Muscle layer of duodenum (tissue), 2 donors: ENCODE measurements around the gene EGLN3.
A peak's percentile ranks its signal among the peaks of the same experiment; 100 is the strongest.

ENCODE experiments used
- H3K27ac ChIP-seq: one replicate; pipeline ENCODE4 v1.7.0; 2013; ENCODE audit warnings: mild to moderate bottlenecking, low read length
- H3K27me3 ChIP-seq: one replicate; pipeline ENCODE4 v1.7.0; 2013; ENCODE audit warnings: low read depth, mild to moderate bottlenecking, control low read depth, low read length
- H3K36me3 ChIP-seq, 2 donors: one replicate each; pipeline ENCODE4 v1.7.0; 2013; ENCODE audit warnings: low read length in 2 of 2, control low read depth in 1 of 2, mild to moderate bottlenecking in 1 of 2; ENCODE audit not compliant: insufficient read depth in 2 of 2, control insufficient read depth in 1 of 2
- H3K4me1 ChIP-seq, 2 donors: one replicate each; pipeline ENCODE4 v1.7.0; 2013; ENCODE audit warnings: low read length in 2 of 2, mild to moderate bottlenecking in 2 of 2, control low read depth in 1 of 2, moderate library complexity in 1 of 2; ENCODE audit not compliant: insufficient read depth in 2 of 2, control insufficient read depth in 1 of 2
- H3K4me3 ChIP-seq, 2 donors: one replicate each; pipeline ENCODE4 v1.7.0; 2013; ENCODE audit warnings: low read length in 2 of 2, low read depth in 1 of 2, mild to moderate bottlenecking in 1 of 2
- H3K9me3 ChIP-seq, 2 donors: one replicate each; pipeline ENCODE4 v1.7.0; 2013; ENCODE audit warnings: low read length in 2 of 2, control low read depth in 1 of 2, mild to moderate bottlenecking in 1 of 2; ENCODE audit not compliant: control insufficient read depth in 1 of 2
- donor health status: healthy.

The EGLN3 gene

DNA sequence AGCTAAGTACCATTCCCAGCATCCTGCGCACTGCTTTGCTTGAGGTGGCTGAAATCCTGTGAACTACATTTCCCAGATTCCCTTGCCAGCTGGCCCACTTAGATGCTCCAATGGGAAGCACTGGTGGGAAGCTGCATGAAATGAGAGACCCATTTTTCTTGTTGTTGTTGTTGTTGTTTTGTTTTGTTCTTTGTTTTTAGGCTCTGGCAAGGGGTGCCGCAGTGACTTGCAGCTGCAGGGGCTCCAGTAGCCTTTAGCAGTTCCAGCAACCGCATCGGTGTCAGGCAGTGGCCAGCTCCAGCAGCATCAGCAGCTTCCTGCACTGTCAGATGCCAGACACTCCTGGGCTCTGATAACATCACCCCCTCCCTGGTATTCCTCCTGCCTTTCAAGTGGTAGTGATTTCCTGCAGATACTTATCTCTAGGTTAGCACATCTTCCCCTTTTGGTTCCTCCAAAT is 8.8 kb upstream of the EGLN3 start:
- no peaks in the 10 kb centered on the region for H3K4me1 ChIP-seq
- no peaks in the 10 kb centered on the region for H3K9me3 ChIP-seq
- H3K36me3 ChIP-seq: no peaks in the 10 kb centered on the region
- H3K27me3 ChIP-seq: no peaks in the 10 kb centered on the region
- H3K27ac ChIP-seq: no peak overlapping the region
- H3K4me3 ChIP-seq: no peak overlapping the region

DNA sequence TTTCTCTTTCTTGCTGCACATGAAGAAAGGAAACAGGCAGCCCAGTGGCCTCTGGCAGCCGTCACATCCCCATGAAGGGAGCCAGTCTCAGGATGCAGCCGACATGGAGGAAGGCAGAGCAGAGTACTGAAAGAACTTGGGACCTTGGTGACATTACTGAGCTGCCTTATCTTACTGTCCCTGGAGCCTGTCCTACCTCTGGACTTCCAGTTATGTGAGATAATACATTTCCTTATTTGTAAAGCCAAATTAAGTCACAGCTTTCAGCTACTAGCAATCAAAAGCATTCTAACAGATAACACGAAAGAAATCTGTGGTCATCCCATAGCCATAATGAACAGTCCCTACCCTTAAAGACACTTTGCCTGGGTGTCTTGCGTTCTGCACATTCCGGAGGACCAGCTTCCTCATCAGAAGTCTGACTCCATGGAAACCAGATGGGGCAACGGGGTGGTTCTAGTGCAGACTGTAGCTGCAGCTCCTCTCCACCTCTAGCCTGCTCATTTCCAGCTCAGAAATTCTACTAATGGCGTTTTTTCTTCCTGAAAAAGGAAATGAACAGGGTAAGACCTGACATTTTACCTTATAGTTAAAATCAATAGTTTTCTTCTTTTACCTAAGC is 7.8 kb upstream of the EGLN3 start:
- peaks cover 0 to 3% of the 10 kb centered on the region in 2 donors for H3K4me1 ChIP-seq
- no peaks in the 10 kb centered on the region for H3K27me3 ChIP-seq
- no peaks in the 10 kb centered on the region for H3K36me3 ChIP-seq
- H3K27ac ChIP-seq: no peak overlapping the region
- no peak overlapping the region for H3K4me3 ChIP-seq
- H3K9me3 ChIP-seq: no peaks in the 10 kb centered on the region

DNA sequence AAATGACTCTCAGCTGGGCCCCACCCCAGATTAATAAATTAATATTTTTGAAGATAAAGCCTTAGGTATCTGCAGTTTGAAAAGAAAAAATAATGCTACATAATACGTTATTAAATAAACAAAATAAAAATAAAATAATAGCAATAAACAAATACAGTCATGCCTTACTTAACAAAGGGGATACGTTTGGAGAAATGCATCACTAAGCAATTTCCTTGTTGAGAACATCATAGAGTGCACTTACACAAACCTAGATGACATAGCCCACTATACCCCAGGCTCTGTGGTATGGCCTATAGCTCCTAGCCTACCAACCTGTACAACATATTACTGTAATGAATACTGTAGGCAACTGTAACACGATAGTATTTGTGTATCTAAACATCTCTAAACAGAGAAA is 7.1 kb upstream of the EGLN3 start:
- peaks cover 0 to 3% of the 10 kb centered on the region in 2 donors for H3K4me1 ChIP-seq
- H3K9me3 ChIP-seq: no peaks in the 10 kb centered on the region
- no peak overlapping the region for H3K4me3 ChIP-seq
- no peaks in the 10 kb centered on the region for H3K27me3 ChIP-seq
- H3K36me3 ChIP-seq: no peaks in the 10 kb centered on the region
- H3K27ac ChIP-seq: no peak overlapping the region

DNA sequence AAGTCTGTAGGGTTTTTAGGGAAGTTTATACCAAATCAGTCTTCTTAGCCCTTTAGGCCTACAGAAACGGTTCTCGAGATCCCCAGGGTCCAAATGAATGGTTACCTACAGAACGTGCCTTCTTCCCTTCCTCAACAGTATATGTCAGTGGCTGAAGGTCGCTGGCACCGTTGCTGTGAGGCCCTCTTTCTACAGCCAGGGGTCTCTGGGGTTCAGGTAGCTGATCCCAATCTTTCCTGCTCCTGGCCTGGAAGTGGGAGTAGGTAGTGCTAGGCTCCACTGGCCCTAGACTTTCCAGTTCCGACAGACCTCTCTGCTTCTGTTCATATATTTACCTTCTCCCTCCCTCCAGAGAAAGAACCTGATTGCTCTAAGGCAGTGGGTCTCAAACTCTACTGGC is 6.4 kb upstream of the EGLN3 start:
- Histone ChIP-seq H3K4me3 (no peak overlapping the region), H3K36me3 (no peaks in the 10 kb centered on the region), H3K27ac (no peak overlapping the region), H3K9me3 (no peaks in the 10 kb centered on the region), H3K4me1 (peaks cover 0 to 3% of the 10 kb centered on the region in 2 donors), H3K27me3 (no peaks in the 10 kb centered on the region)

DNA sequence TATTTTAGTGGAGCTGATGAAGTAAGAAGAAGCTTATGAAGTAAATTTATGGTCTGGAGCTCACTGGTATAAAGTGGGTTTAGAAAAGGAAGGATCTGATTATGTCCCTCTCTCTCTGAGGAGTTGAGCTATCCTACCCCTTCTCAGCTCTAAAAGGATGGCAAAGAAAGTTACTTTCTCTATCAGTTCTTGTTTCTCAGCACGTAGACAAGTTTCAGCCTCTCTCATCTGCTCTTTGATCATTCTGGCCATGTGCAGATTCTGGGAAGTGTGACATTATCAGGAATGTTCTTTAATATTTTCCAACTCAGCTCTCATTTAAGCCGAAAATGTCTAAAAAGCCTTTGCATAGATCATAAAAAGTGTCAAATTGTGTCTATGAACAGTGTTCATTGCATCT is 5.8 kb upstream of the EGLN3 start:
- Histone ChIP-seq H3K9me3 (no peaks in the 10 kb centered on the region), H3K36me3 (no peaks in the 10 kb centered on the region), H3K27me3 (no peaks in the 10 kb centered on the region), H3K4me1 (peaks cover under 1 to 6% of the 10 kb centered on the region in 2 donors), H3K27ac (no peak overlapping the region), H3K4me3 (no peak overlapping the region)

DNA sequence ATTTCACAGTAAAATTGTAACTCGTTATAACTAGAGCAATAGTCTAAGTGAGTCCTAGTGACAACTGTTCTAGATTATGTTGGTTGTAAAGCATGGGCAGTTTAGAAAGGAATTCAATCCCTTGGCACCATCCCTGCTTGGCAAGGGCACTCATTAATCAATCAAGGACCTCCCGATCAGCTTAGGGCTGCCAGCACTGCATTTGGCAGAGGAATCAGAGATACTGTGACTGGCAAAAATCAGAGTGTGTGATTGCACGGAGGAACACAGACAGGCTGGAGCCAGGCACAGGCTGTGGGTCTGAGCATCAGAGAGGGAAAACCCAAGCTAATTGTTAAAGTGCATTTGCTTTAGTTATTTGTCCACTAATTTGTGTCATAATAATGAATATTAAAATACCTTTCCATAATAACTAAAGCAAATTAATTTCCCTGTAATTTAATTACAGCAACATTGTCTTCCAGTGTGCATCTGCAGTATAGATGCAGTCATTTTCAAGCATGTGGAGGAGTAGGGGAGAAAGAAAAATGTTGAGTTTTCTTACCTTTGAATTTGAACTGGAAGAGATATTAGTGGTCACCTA is 3.2 kb upstream of the EGLN3 start:
- no peaks in the 10 kb centered on the region for H3K36me3 ChIP-seq
- no peak overlapping the region for H3K4me3 ChIP-seq
- no peak overlapping the region for H3K27ac ChIP-seq
- H3K9me3 ChIP-seq: no peaks in the 10 kb centered on the region
- H3K27me3 ChIP-seq: no peaks in the 10 kb centered on the region
- H3K4me1 ChIP-seq: peaks cover 9 to 20% of the 10 kb centered on the region in 2 donors

DNA sequence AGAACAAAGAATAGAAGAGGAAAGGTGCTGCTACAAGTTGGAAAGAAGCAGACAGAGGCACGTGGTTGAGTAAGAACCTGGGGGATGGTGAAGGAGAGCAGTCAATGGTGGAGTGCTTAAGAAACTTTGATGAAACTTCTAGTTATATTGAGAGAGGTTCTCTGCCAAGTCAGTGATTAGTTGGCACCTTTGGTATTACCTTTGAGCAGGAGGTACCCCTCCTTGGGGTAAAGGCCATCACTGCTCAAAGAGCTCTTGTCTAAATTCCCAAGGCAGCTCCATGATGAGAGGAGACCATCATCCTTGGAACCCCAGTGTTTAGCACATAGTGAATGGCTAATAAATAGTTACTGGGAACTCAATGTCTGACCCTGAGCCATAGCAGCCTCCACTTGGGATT is 1.7 kb upstream of the EGLN3 start:
- Histone ChIP-seq H3K4me3 (no peak overlapping the region), H3K9me3 (no peaks in the 10 kb centered on the region), H3K36me3 (no peaks in the 10 kb centered on the region), H3K27me3 (no peaks in the 10 kb centered on the region), H3K27ac (no peak overlapping the region), H3K4me1 (peaks cover 9 to 20% of the 10 kb centered on the region in 2 donors)

DNA sequence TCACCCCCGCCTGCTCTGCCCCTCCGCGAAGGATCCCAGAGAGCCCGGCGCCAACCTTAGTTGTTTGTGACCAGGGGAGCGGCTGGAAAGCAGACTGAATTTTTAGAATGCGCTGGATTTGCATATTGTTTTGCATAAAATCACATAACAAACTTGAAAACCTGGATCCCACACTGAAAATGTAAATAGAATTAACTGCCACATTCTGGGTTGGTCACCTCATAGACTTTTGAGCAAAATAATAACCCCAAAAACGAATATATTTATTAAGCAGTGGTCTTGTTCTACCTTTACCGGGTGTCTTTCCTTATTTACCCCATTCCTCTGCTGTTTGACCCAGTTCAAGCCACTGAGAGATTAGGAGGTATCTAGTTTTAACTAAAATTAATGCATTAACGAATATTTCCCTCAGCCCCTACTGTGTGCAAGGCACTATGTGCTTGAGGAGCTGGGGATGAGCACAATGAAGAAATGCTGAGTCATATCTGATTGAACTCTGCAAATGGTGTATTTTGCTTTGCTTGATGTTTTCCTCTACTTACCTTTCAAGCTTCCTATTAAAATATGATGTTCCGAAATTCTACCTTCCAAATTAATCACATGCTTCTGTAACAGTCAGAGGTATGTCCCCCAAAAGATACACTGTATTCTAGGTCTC is 438 bp upstream of the EGLN3 start:
- Histone ChIP-seq H3K4me3 (peak overlapping the region; percentile 88 to 89), H3K9me3 (no peaks in the 10 kb centered on the region), H3K27ac (peak overlapping the region; percentile 45), H3K4me1 (peaks cover 15 to 20% of the 10 kb centered on the region in 2 donors), H3K36me3 (no peaks in the 10 kb centered on the region), H3K27me3 (no peaks in the 10 kb centered on the region)

DNA sequence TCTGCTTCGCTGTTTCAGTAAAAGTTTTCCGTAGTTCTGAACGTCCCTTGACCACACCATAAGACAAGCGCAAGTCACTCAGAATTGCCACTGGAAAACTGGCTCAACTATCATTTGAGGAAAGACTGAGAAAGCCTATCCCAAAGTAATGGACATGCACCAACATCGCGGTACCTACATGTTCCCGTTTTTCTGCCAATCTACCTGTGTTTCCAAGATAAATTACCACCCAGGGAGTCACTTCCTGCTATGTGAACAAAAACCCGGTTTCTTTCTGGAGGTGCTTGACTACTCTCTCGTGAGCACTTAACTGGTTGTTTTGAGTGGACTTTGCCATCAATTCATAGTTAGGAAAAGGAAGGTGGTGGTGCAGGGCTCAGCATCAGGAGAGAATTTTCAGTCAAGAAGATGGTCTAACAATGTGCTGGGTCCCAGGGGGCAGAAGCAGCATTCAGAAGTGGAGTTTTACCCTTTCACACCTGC is 1.4 kb downstream of the EGLN3 start:
- Histone ChIP-seq H3K4me3 (peak overlapping the region; percentile 88 to 89), H3K9me3 (no peaks in the 10 kb centered on the region), H3K27me3 (no peaks in the 10 kb centered on the region), H3K4me1 (peaks cover 18 to 25% of the 10 kb centered on the region in 2 donors), H3K27ac (peak overlapping the region; percentile 76), H3K36me3 (no peaks in the 10 kb centered on the region)

DNA sequence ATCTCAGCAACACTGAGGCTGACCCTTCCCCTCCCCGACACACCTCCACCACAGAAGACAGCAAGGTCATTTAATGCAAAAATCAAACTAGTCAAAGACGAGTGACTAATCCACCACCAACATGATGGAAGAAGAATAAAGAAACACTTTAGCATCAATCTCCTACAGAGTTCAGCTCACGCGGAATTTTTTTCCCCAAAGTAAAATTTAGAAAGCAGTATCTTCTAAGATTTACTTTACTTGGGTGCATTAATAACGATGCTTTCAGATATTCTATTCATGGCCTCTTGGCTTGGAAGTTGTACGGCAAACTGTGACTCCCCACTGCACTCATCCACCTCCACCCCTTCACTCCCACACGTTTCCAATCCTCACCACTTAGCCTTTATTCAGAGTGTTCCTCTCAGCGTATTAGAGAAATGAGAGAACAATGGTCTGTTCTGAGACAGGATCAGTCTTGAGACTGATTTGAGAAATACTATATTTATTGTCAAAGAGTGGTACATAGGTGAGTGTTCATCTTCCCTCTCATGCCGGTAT is 1.9 kb downstream of the EGLN3 start:
- peaks cover 20 to 22% of the 10 kb centered on the region in 2 donors for H3K4me1 ChIP-seq
- peak overlapping the region; percentile 88 to 89 for H3K4me3 ChIP-seq
- peak overlapping the region; percentile 76 for H3K27ac ChIP-seq
- no peaks in the 10 kb centered on the region for H3K27me3 ChIP-seq
- H3K9me3 ChIP-seq: no peaks in the 10 kb centered on the region
- H3K36me3 ChIP-seq: no peaks in the 10 kb centered on the region

DNA sequence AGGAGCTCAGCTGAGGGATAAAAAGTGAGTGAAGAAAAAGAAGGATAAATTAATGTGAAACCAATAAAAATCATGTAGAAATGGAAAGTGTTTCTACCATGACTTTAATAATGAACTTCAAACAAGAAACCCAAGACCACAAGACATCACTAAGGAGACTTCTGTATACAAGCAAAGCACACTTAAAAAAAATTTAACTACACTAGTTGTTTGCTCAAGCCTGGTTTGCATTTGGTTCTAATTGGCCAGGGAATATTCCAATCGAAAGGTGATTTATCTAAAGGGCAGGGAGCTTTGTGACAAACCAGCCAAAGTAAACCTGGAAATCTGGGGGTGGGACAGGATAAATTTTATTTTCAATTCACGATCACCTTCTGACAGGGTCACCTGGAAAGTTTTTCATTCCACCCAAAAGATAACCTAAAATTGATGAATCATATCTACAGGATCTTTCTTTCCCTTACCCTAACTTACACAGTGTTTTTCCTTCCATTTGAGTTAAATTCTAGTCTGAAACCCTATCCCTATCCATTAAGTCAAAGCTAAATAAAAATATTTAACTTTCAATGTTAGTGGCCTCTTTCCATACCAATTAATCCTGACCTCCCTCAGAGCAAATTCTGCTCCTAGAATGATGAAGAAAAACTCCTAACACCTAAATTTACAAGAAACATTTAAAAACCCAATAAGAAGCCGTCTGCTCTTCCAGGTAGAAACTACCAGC is 2.6 kb downstream of the EGLN3 start:
- H3K36me3 ChIP-seq: no peaks in the 10 kb centered on the region
- peak overlapping the region; percentile 88 to 89 for H3K4me3 ChIP-seq
- peak overlapping the region; percentile 76 for H3K27ac ChIP-seq
- no peaks in the 10 kb centered on the region for H3K9me3 ChIP-seq
- H3K27me3 ChIP-seq: no peaks in the 10 kb centered on the region
- peaks cover 20 to 21% of the 10 kb centered on the region in 2 donors for H3K4me1 ChIP-seq
